ENCODE results near the gene OTOP1.
"Not testable (repeated sequence)": the region's sequence is repeated elsewhere in the genome, so short reads cannot be mapped to it uniquely, and the experiment has no call there.

The OTOP1 gene

DNA sequence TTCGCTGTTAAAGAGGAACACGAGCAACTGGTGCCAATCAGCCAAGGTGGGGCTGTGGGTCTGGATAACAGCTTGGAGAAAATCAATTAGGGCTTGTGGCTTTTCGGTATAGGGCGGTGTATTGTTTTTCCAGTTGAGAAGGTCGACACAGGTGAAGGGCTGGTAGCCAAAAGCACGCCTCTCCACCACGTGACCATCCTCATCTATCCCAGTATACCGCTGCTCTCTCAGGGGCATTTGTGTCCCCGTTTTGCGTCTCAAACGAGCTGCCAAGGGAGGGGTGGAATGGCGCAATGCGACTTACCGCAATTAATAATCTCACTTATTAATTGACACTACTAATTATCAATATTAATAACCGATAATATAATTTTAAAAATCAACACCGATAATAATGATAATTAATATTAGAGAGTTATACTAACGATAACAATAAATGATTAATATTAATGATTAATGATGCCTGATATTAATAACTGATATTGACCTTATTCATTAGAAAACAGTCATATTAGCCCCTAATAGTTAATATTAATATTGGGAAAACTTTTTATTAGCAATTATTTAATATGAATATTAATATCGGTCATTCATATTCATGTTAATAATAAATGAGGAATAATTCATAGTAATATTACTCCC is 62.1 kb downstream of the OTOP1 start:
- not testable (repeated sequence) for DNase-seq (ENCODE audit: low spot score)

DNA sequence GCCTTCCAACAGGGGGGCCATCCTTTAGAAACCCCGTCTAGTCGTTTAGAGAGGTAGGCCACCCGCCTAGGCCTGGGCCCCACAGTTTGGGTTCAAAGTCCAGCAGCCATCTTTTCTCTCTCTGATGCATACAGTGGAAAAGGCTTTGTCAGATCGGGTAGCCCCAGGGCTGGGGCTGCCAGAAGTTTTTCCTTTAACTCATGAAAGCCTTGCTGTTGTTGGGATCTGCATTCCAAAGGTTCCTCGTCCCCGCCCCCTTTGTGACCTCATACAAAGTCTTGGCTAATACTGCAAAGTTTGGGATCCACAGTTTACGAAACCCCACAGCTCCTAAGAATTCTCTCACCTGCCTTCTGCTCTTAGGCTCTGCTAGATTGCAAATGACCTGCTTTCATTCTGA is 64.5 kb downstream of the OTOP1 start:
- not testable (repeated sequence) for DNase-seq (ENCODE audit: low spot score)

DNA sequence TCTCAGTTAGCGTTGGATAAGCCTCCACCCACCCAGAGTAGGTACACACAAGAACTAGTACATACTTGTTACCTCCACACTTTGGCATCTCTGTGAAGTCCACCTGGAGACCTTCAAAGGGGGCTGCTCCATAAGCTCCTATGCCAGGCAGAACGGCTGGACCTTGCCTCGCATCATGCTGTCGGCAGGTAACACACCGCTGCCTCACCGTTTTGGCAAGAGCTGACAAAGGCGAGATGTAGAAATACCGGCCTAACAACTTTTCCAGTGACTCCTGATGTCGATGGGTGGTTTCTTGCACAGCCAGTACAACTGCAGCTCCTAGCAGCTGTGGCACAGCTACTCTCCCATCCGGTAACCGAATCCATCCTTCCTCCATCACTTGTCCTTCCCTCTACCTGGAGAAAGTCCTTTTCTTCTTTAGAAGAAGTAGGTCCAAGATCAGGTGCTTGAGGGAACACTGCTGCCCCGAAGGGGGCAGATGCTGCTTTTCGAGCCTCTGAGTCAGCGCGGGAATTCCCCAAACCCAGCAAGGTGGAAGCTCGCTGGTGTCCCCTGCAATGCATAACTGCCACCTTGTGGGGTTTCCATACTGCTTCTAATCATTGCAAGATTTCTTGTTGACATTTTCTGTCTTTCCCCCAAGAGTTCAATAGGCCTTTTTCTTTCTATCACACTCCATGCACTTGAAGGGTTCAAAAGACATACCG is 65.6 kb downstream of the OTOP1 start:
- DNase-seq (ENCODE audit: low spot score) = not testable (repeated sequence)

DNA sequence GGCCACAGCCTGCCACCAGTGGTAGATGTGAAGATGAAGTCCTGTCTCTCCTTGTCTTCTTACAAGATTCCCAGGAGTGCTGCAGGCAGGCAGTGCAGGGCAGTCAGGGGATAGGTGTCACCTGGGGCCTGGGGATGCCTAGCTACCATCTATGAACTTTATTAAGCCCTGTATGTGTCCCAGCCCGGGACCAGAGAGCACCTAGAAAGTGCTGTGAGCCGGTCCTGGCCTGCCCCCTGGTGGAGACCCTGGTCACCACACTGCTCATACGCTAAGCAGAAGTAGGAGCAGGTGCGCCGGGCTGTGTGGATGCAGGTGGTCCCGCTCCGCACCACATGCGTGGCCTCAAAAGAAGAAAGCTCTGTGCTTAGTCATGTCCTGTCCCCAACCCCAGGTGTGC is 81.1 kb downstream of the OTOP1 start:
- not testable (repeated sequence) for DNase-seq (ENCODE audit: low spot score)

DNA sequence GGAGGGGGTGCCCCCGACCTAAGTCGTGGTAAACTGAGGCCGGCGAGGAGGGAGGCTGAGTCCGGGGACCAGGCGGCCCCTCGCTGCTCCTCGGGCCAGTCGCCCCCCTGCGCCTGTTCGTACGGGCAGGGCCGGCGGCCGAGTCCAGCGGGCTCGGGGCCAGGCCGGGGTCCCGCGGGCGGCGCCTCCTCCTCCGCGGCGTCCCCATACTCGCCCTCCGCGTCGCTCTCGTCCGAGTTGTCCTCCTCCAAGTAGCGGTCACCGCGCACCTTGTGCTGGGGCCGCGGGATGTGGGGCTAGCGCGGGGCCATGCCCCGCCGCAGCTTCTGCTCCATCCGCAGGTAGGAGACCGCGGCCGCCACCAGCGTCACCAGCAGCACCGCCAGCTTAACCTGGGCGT is 83.4 kb downstream of the OTOP1 start:
- DNase-seq (ENCODE audit: low spot score) = not testable (repeated sequence)

DNA sequence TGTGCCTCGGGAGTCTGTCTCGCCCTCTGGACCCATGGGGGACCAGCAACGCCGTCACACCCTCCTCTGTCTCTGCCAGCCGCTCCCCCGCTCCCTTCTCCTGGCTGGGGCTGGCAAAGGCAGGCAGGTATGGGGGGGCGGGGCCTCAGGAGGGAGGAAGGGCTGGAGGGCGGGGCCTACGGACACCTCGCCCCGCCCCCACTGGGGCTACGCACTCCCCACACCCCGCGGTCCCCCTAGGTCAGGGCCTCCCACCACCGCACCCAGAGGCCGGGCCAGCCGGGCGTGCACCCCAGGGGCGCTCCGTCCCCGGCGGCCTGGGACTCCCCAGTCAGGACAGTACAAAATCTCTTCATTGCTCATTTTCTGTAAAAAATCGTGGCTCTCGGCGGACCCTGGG is 84.0 kb downstream of the OTOP1 start:
- DNase-seq (ENCODE audit: low spot score) = not testable (repeated sequence)

DNA sequence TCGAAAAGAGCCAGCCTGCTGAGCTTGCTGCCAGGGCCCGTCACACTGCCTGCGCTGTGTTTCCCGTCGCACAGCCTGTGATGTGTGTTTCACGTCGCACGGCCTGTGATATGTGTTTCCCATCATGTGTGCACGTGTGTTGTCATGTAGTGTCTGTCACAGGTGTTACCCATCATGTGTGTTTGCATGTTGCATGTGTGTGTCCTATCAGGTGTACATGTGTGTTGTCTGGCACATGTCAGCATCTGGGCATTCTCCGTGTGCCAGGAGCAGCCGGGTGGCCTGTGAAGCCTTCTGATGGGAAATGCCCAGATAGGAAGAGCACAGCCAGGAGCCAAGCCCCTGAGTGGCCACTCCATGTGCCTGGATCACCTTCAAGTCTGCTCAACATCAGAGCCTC is 85.5 kb downstream of the OTOP1 start:
- not testable (repeated sequence) for DNase-seq (ENCODE audit: low spot score)

Measured in HuH-7.5 (cell line).